ENCODE data around the gene DNAJC5G.

- TF ChIP-seq CTCF (IDR thresholded peaks at IDR 0.05; ENCODE audit: insufficient read depth, low read depth, low read length) (no peak), EZH2 (IDR thresholded peaks at IDR 0.05; ENCODE audit: insufficient read depth, low read length) (peak; percentile 99)
These were observed 11.7 kb upstream of the DNAJC5G start for GRCh38 chr2:27263287-27264252.

Data from astrocyte (in vitro differentiated cells and primary cell).